Upper lobe of left lung (tissue), 4 donors: ENCODE results near the gene FAM118B.

Experiments used
- EP300 ChIP-seq, 4 donors: sonication (generic); formaldehyde crosslinking; IDR thresholded peaks; one replicate each; pipeline ENCODE4 v1.5.1; 2017; ENCODE audit warnings: antibody characterized with exemption in 4 of 4, control low read depth in 2 of 4
- POLR2AphosphoS5 ChIP-seq, 2 donors: sonication (generic); formaldehyde crosslinking; IDR thresholded peaks; one replicate each; pipeline ENCODE4 v1.5.1; 2017; ENCODE audit warnings: antibody characterized with exemption in 2 of 2
- TF ChIP-seq, protein P1 (sequence below), 6 experiments: fragments of 450-650 bp in 4 of 6; fragments of 200-600 bp in 2 of 6; sonication (generic) in 2 of 6; IDR thresholded peaks; one replicate each; pipeline ENCODE4 v1.5.1; 2016 to 2019; ENCODE audit warnings: antibody characterized with exemption in 6 of 6

GRCh38 chr11:126267650-126268049 lies 56.1 kb downstream of the FAM118B start:
- TF ChIP-seq, protein P1, sequence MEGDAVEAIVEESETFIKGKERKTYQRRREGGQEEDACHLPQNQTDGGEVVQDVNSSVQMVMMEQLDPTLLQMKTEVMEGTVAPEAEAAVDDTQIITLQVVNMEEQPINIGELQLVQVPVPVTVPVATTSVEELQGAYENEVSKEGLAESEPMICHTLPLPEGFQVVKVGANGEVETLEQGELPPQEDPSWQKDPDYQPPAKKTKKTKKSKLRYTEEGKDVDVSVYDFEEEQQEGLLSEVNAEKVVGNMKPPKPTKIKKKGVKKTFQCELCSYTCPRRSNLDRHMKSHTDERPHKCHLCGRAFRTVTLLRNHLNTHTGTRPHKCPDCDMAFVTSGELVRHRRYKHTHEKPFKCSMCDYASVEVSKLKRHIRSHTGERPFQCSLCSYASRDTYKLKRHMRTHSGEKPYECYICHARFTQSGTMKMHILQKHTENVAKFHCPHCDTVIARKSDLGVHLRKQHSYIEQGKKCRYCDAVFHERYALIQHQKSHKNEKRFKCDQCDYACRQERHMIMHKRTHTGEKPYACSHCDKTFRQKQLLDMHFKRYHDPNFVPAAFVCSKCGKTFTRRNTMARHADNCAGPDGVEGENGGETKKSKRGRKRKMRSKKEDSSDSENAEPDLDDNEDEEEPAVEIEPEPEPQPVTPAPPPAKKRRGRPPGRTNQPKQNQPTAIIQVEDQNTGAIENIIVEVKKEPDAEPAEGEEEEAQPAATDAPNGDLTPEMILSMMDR (IDR thresholded peaks at IDR 0.05), result no peak
- TF ChIP-seq POLR2AphosphoS5 (IDR thresholded peaks at IDR 0.05) (no peak), EP300 (IDR thresholded peaks at IDR 0.05) (no peak)
